GM12892 (cell line): ENCODE results near the gene GRAMD1B.

Experiments
- POLR2A ChIP-seq: IDR thresholded peaks from 2 replicates; pipeline ENCODE4 v1.6.1; 2011; ENCODE audit warnings: low read depth, low read length, control low read depth
- POLR2AphosphoS5 ChIP-seq: IDR thresholded peaks from 2 replicates; pipeline ENCODE4 v1.6.1; 2011; ENCODE audit warnings: low read depth, low read length, control low read depth
- TAF1 ChIP-seq: IDR thresholded peaks from 2 replicates; pipeline ENCODE4 v1.6.1; 2011; ENCODE audit warnings: low read depth, mild to moderate bottlenecking, control low read depth, low read length, borderline replicate concordance

DNA sequence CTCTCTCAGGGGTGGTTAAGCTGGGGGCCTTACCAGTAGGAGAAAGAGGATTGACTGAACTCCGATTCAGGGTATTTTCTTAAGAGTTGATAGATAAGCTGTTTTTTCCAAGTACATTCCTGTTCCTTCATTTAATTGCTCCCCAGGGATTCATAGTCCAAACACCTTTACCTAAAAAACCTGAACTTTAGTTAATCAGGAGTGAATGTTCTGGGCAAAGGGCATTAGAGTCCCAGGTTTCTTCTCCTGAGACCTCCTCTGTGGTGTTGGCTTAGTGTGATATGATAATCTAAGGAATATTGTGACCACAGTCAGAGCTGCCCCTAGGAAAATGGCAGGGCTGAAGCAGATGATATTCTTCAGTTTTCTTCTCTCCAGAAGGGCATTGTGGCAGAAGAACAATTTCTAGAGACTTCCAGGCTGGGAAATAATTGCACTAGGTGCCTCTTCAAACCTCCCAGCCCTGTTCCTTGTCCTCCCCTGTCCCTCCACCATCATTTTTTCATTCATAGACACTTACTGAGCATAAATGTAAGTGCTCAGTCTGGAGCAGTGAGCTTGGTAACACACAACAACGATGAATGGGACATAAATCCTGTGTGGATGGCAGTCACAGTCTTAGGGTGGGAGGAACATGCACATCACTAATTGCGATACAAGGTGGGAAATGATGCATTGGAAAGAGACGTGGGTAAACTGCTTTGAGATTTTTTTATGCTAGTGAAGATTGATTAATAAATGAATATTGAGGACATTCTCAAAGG, 11.5 kb upstream of the GRAMD1B start:
- TF ChIP-seq POLR2A (no peak), POLR2AphosphoS5 (no peak), TAF1 (no peak)
